Fibroblast of skin of left quadriceps (primary cell): Measurements from ENCODE around the gene SERPINI1.

Source experiments
- DNase-seq, 2 experiments: peaks; one replicate each; pipeline ENCODE4 v3.0.0-alpha.2; 2013; ENCODE audit warnings: low read depth in 2 of 2

Gene SERPINI1, protein sequence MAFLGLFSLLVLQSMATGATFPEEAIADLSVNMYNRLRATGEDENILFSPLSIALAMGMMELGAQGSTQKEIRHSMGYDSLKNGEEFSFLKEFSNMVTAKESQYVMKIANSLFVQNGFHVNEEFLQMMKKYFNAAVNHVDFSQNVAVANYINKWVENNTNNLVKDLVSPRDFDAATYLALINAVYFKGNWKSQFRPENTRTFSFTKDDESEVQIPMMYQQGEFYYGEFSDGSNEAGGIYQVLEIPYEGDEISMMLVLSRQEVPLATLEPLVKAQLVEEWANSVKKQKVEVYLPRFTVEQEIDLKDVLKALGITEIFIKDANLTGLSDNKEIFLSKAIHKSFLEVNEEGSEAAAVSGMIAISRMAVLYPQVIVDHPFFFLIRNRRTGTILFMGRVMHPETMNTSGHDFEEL

DNA sequence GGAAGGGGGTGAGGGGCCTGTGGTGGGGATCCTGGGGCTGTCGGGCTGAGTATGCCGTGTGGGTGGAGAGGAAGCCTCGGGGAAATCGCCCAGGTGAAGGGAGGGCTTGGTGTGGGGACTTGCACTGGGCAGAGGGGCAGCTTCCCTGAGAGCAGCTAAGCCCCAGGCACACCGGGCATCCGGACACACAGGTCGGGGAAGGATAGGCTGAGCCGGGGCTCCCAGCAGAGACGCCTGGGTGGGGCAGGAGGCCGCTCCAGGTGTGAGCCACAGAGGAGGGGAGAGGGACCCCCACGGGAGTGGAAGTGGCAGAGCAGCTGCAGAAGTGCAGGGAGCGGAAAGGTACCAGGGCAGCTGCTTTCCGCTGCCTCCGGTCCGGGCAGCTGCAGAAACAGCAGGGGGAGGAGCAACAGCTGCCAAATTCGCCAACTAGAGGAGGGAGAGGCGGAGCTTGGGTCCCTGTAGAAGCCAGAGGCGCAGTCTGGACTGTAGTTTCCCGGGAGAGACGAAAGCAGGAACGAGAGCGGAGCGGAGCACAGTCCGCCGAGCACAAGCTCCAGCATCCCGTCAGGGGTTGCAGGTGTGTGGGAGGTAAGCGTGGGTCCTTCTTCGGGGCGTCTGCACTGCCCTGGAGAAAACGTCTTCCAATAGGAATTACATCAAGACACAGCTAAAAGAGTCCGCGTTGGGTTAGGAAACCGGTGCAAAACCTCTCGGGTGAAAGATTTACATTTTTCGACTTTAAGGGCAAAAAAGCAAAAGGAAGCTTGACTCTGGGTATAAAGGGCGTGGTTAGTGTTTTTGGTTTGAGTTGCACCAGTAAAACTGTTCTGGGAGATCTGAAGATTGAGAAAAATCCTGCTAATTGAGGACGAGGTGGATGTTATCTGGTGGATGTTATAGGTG is at the start of gene SERPINI1:
SERPINI1 (plus strand) TSS at position 489 of the 906 bp plus-strand sequence. CDS start 53,408 bp downstream, outside the sequence.
- DNase-seq, result peak; percentile 66 to 69

DNA sequence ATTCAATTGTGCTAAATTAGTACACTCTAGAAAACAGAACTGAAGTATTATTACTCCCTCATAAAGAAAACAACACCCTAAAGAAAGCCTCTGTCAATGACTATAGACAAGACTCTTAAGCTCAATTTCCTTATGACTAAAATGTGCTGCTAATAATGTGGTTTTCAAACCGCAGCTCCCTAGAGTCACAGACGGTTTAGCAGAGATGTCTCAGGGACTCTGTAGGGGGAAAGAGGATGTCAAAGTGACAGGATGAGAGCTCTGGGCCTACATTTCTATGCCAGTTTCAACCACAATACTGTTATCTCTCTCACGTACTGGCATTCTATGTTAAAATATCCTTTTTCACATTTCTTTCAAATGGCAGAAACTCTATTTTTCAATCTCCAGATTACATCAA is 44.2 kb upstream of the SERPINI1 start:
- DNase-seq, result peak; percentile 3 to 5

DNA sequence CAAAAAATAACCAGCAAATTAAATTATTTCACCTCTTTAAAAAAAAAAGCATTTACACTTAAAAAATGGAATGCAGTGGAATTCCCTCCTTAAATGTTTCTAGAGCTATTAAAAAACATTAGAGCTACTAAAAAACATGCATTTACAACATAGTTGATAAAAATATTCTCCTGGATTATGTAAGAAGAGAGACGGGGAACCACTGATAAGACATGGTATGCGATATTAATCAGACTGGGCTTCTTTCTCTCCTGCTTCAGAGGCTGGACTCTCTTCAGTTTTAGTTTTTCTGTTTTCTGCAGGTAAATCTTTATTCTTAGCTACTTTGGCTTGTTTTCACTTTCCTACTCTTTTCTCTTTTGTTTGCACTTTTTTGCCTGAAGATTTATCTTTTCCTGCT is 41.4 kb upstream of the SERPINI1 start:
- DNase-seq, result no peak

DNA sequence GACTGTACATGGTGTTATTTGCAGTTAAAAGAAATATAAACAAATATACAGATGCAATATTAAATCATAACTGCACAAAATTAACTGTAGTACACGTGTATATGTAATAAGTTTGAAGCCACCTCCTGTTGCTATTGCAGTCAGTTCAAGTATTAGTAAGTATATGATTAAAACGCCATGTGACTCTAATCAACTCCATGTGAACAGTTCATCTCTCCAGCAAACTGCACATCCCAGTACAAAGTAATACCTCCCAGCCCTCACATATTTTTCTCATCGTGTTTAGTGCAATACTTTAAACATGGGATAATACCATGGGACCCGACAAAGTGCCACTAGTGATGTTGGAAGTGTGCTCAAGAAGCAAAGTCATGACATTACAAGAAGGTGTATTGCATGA is 35.5 kb upstream of the SERPINI1 start:
- peak; percentile 22 to 25 for DNase-seq

DNA sequence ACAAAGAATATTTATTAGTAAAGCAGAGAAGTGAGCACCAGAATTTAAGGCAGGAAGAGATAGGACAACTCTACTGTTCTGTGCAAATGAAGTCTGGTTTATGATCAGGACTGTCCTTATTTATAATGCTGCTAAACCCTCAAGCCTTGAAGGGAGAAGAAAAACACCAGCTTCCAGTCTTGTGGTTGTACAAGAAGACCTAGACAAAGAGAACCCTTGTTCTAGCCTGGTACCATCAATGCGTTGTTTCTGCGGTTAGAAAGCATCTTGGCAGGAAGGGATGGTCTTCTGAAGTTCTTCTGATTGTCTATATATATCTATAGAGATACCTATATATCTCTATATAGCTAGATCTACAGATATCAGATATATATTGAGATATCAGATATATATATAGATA is 34.6 kb upstream of the SERPINI1 start:
- no peak for DNase-seq

DNA sequence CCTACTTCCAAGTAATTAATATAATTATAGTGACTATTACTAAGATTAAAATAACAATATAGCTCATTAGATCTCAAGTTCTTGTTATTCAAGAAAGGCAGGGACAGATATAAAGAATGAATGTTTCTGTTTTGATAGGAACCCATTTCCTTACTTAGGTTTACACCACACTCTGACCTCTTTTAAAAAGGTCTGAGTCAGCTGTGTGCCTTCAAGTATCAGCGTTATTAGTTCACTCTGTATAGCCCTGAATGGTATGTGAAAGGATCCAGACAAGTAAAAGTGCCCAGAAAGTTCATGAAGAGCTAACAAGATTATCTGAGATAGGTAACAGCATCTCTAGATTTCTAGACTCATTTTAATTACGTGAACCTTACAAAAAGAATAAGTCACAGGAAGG is 29.7 kb upstream of the SERPINI1 start:
- DNase-seq, result no peak

DNA sequence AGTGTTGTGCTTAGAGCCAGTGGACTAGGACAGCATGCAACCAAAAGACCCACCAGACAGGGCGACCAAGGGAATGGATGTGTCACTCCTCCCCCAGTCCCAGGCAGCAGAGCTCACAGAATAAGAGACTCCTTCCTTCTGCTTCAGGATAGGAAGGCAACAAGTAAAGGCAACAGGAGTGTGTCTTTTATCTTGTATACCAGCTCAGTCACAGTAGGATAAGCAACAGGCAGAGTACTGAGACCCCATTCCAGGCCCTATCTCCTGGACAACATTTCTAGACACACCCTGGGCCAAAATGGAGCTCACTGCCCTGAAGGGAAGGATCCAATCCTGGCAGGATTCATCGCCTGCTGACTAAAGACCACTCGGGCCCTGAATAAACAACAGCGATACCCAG is 25.8 kb upstream of the SERPINI1 start:
- no peak for DNase-seq

DNA sequence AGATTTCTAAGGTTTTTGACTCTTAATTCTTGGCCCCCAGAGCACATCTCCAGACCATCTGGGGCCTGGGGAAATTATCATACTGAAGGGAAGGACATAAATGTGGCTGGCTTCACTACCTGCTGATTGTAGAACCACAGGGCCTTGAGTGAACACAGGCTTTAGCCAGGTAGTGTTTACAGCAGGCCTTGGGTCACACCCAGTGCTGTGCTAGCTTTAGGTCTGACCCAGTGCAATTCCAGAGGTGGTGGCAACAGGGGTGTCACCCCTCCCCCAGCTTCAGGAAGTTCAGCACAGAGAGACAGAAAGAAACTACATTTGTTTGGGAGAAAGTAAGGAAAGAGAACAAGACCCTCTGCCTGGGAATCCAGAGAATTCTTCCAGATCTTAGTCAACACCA is 25.0 kb upstream of the SERPINI1 start:
- no peak for DNase-seq

DNA sequence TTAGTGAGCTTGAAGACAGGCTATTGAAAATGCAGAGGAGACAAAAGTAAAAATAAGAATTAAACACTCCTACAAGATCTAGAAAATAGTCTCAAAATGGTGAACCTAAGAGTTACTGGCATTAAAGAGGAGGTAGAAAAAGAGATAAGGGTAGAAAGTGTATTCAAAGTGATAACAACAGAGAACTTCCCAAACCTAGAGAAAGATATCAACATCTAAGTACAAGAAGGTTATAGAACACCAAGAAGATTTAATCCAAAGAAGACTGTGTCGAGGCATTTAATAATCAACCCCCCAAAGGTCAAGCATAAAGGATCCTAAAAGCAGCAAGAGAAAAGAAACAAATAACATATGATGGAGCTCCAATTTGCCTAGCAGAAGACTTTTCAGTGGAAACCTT is 24.1 kb upstream of the SERPINI1 start:
- DNase-seq, result no peak

DNA sequence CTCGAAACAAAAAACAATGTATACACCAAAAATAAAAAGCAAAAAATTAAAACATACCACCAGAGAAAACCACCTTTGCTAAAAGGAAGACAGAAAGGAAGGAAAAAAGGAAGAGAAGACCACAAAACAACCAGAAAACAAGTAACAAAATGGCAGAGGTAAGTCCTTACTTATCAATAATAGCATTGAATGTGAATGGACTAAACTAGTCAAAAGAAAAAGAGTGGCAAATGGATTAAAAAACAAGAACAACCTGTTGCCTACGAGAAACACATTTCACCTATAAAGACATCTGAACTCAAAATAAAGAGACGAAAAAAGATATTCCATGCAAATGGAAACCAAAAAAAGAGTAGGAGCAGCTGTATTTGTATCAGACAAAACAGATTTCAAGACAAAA is 23.1 kb upstream of the SERPINI1 start:
- no peak for DNase-seq

DNA sequence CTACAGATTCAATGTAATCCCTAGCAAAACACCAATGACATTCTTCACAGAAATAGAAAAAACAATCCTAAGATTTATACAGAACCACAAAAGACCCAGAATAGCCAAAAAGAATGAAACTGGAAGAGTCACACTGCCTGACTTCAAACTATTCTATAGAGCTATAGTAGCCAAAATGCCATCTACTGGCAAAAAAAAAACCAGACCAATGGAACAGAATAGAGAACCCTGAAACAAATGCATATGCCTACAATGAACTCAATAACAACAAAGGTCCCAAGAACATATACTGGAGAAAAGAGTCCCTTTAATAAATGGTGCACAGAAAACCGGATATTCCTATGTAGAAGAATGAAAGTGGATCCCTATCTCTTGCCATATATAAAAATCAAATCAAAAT is 20.6 kb upstream of the SERPINI1 start:
- DNase-seq, result no peak

DNA sequence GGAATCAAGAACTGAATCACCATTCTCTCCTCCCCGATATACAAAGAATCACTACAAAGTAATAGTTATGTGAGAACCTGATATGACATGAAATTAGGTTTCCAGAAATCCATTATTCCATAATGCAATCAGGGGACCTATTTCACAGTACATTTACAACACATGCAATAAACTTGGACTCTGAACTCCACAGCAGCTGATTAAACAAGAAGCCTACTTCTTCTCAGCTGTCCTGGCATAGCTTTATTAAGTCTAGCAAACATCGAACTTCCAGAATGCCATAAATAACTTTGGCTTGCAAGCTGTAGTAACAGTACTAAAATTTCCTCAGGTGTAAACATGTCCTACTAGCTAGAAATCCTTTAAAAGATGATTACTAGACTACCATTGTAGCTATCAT is 18.6 kb upstream of the SERPINI1 start:
- no peak for DNase-seq

DNA sequence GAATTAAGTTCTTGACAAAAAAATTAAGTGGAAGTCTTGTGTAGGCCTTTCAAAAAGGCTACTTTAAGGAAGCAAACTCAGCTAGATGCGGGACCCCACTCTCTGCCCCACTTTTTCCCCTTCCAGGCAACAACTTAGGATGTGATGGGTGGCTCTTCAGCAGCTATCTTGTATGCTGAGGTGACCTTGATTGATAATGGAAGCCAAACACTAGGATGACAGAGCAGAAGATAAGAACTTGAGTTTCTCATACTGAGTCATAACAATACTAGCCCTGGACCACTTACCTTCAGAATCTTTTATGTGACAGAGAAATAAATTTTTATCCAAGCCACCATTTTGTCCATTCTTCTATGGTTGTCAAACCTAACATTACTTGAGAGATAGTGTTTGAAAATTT is 16.9 kb upstream of the SERPINI1 start:
- DNase-seq, result no peak

DNA sequence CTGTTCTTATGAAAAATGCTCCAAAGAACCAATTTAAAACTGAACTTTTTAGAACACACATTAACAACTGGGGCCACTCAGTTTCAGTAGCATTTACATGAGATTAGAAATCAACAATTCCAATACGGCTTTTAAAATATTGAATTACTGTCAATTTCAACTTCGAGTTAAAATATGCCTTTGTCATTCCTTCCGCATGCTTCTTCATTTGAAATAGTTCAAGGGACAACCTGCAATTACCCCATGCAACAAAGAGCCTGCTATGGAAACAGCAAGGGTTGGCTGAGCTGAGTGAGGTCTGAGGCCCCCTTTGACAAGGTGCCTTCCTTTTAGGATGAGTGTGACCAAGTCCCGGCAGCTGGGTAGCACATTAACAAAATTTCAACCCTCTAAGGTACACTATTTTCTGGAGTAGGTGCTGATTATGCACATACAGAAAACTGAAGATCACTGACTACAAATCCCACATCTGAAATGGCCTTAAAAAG is 12.5 kb upstream of the SERPINI1 start:
- no peak for DNase-seq

DNA sequence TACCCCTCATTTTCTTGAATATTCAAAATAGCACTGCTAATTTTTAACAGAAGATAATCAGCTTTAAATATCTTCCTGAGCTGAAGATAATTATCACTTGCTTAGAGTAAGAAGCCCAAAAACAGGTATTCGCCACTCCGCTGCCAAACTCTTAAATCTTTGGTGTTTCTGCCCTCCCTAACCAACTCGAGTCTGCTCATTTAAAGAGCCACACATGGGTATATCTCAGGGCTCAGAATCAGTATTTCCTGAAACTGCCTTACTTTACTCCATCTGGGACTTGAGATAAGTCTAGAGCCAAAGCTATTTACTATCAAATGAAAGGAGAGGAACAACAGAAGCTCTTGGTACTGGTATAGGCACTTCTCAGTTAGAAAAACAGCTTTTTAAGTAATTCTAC is 11.6 kb upstream of the SERPINI1 start:
- DNase-seq, result no peak

DNA sequence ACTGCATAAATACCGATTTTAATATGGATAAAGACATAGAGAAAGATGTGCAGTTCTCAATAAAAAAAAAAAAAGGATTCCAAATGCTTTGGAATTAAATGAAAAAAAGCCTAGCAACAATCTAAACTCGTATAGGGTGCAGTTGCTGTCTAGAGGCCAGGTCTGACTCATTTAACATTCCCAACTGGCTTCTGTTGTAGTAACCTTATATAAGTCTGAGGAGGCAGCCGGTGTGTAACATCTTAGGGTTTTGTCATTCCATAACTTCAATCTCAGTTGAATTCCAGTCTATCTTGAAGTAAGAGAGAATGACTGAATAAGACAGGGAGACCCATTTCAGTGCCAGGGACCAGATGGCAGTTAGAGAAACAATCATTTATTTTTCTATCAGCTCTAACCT is 7.3 kb upstream of the SERPINI1 start:
- DNase-seq, result peak; percentile 26 to 32

DNA sequence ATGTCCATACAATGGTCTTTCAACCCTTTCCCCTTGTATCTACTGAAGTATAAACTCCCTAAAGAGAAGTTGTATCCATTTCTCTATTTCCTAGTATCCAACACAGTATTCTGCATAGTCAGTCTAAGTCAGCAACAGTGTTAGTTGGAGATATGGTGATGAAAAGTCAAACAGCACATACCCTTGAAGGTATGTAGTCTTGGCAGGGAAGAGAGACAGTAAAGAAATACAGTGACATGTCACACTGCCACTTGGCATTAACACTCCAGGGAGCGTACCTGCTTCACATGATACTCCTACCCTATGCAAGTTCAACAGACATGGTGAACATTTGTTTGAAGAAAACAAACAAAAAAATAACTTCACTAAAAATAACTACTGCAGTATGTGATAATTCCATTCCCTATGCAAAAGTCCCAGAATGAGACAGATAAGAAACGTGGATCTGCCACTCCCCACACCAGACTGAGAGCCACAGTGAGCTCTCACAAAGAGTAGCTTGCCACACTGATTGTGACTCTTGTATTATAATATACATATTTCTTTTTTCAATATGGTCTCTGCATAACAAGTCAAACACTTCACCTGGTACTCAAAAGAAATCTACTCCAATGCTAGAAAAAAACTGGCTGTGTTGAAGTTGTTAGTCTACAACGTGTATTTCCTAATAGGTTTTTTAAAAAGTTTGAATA is 6.7 kb upstream of the SERPINI1 start:
- no peak for DNase-seq

DNA sequence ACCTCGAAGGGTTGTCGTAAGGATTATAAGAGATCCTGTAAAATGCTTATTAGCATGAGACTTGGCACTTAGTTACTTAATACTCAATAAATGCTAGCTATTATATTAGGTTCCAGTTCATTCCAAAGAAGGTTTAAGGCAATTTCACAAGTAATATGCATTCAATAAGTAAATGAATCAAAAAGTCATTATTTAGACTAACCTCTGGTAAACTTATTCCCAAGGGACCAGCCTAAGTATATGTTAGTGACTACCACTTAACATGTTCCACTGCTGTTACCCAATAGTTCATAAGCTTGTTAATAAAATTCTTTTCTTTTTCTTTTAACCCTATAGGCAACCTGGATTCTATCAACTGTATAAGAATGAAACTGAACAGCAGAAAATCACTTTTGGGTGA is 5.9 kb upstream of the SERPINI1 start:
- DNase-seq, result no peak

DNA sequence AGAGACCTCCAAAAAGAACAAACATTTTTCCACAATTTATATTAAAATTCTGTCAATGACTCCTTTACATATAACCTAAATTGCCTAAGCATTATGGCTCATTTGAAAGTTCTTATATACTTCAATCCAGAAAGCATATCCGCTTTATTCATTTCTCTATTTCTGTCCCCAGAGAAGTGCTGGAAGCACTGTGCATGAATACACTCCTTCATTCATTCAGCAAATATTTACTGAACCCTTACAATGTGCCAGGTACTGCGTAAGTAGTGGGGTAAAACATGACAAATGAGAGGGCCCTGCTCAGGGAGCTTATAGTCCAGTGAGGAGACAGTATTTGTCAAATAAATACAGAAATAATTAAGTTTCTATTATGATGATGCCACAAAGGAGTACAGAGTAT is 4.1 kb upstream of the SERPINI1 start:
- no peak for DNase-seq

DNA sequence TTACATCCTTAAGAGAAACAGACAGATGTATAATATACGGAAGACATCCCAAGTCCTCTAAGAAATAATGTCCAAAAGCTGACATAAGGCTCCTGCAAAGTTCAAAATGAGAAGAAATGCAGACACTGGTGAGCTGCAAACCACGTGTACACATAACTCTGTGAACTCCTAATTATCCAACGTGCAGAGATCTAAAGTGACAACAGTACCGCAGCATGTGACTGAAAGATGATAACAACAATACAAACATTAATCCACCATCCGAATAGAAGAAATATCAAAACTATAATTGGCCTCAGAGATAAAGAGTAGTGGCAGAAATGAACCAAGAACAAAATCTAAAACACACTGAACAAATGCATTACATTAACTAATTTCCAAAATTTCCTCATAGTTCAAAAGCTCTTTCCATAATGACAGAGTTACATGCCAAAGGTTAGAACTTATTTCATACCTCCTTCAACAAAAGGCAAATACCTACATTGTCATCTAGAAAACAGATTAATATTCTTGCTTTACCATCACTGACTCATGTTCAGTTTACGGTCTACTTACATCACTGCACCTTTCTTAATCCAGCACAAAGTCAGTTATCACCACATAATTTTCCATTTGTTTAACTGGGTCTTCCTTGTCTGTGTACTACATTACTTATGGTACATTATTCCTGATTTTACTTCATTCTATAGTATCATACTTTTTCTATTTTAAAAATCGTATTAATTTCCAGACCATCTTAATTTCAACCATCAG is 3.0 kb upstream of the SERPINI1 start:
- DNase-seq, result no peak

DNA sequence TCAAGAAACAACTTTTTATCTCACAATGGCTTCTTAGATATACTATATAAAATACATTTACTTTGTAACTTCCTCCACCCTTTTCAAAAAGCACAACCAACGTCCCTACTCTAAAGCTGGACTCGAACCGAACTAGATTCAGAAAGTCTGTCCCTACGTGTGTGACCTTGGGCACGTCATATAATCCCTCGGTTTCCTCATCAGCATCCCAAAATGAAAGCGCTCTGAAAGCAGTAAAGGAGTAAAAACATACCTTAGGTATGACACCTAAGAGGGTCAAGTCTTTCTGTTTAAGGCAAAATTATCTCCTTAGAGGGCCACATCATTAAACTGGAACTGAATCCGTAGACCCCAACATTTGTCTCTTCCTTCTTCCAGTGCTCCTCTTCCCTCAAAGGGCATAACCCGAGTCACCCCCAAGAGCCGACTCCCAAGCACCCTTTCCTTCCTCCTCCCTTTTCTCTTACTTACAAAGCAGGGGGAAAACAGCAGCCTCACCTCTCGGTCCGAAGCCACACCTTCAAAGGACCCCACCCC is 1.5 kb upstream of the SERPINI1 start:
- DNase-seq, result no peak
